ENCODE results near the gene R3HCC1L. TPM values are rescaled to one million over a fixed set of nuclear protein-coding genes. Genes with fewer than 3 reads are reported as not detected.

The R3HCC1L gene
- total and polyA plus RNA-seq, 10 of the 15 experiments (the other 5 are each of a cell fraction or from before 2014, with no cell fraction given), result 11.3 to 20.3 (median 15.3) TPM

GRCh38 chr10:98139431-98139830 lies 5.0 kb downstream of the R3HCC1L start:
- 98% methylated on average over 3 of the region's 3 CpGs for WGBS (ENCODE audit: insufficient coverage, insufficient replicate concordance, low lambda C conversion rate, missing lambda C conversion rate)
- Histone ChIP-seq H3K79me2 (ENCODE audit: control insufficient read depth, insufficient read depth, low read length) (peaks cover 63% of the 10 kb centered on the region), H3K36me3 (ENCODE audit: control insufficient read depth in 2 of 2, insufficient read depth in 2 of 2, low read length in 1 of 2) (no peaks in the 10 kb centered on the region), H4K20me1 (ENCODE audit: control insufficient read depth, insufficient read depth) (peaks cover 6% of the 10 kb centered on the region), H2AFZ (ENCODE audit: control insufficient read depth, low read depth, low read length) (no peak overlapping the region), H3K4me3 (no peak overlapping the region), H3K9me3 (replicated peaks; ENCODE audit: control insufficient read depth, insufficient read depth, low read length) (no peaks in the 10 kb centered on the region), H3K27ac (ENCODE audit: control insufficient read depth, insufficient read depth) (no peak overlapping the region), H3K4me1 (ENCODE audit: control insufficient read depth, insufficient read depth, low read length) (peaks cover 19% of the 10 kb centered on the region; the same call in 1 of the 2 replicates), H3K9ac (ENCODE audit: control insufficient read depth, insufficient read depth, low read length) (no peak overlapping the region), H3K27me3 (replicated peaks in 1 of 2; ENCODE audit: control insufficient read depth in 2 of 2, insufficient read depth in 2 of 2, low read length in 1 of 2) (no peaks in the 10 kb centered on the region), H3K4me2 (ENCODE audit: control insufficient read depth, insufficient read depth) (no peak overlapping the region)
- ChIA-PET RAD21 (ENCODE audit: unreplicated experiment) (interaction anchor here (1.4 kb wide), 2 partner anchors 11 to 30 kb away, joined by 3 to 5 read pairs; no protein-coding TSS in a partner anchor), SMC1A (ENCODE audit: uncharacterized antibody, unreplicated experiment) (interaction anchor here (1.1 to 2.2 kb wide), 4 partner anchors 12 to 28 kb away, joined by 3 to 10 read pairs (median 5); no protein-coding TSS in a partner anchor), POLR2A (interaction anchor here (1.0 kb wide), 1 partner anchor 29 kb away, joined by 3 read pairs; no protein-coding TSS in a partner anchor), CTCF (interaction anchor here (0.8 to 3.2 kb wide), 3 partner anchors 8 to 31 kb away, joined by 3 to 25 read pairs (median 10); no protein-coding TSS in a partner anchor)
- no peak for DNase-seq (ENCODE audit: low read depth, low spot score)
- BruUV-seq (replicated peaks), result no TSS peak
- no peak for FAIRE-seq
- intact Hi-C loops (cut with micrococcal nuclease; ENCODE audit: unreplicated experiment) (no loop called here), in situ Hi-C loops (cut with MboI) (no loop called here)
- TF ChIP-seq HCFC1 (IDR thresholded peaks at IDR 0.05; ENCODE audit: low read length), result no peak
- TF ChIP-seq BHLHE40 (IDR thresholded peaks at IDR 0.05; ENCODE audit: borderline replicate concordance in 1 of 2, low read depth in 2 of 2, low read length in 1 of 2), result no peak
- no peak for TF ChIP-seq GABPA (IDR thresholded peaks at IDR 0.05; ENCODE audit: low read depth)
- no peak for TF ChIP-seq PKNOX1 (IDR thresholded peaks at IDR 0.05)
- TF ChIP-seq ESRRA (IDR thresholded peaks at IDR 0.05; ENCODE audit: low read length), result no peak
- no peak for TF ChIP-seq ZNF384 (IDR thresholded peaks at IDR 0.05; ENCODE audit: borderline replicate concordance, low read depth, low read length)
- TF ChIP-seq, protein P1, sequence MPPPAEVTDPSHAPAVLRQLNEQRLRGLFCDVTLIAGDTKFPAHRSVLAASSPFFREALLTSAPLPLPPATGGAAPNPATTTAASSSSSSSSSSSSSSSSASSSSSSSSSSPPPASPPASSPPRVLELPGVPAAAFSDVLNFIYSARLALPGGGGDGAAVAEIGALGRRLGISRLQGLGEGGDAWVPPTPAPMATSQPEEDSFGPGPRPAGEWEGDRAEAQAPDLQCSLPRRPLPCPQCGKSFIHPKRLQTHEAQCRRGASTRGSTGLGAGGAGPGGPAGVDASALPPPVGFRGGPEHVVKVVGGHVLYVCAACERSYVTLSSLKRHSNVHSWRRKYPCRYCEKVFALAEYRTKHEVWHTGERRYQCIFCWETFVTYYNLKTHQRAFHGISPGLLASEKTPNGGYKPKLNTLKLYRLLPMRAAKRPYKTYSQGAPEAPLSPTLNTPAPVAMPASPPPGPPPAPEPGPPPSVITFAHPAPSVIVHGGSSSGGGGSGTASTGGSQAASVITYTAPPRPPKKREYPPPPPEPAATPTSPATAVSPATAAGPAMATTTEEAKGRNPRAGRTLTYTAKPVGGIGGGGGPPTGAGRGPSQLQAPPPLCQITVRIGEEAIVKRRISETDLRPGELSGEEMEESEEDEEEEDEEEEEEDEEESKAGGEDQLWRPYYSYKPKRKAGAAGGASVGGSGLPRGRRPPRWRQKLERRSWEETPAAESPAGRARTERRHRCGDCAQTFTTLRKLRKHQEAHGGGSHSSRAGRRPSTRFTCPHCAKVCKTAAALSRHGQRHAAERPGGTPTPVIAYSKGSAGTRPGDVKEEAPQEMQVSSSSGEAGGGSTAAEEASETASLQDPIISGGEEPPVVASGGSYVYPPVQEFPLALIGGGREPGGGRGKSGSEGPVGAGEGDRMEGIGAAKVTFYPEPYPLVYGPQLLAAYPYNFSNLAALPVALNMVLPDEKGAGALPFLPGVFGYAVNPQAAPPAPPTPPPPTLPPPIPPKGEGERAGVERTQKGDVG (CRISPR knock-in tag; IDR thresholded peaks at IDR 0.05), result no peak
- TF ChIP-seq CBFB (IDR thresholded peaks at IDR 0.05; ENCODE audit: low read depth), result no peak
- no peak for TF ChIP-seq KAT2A (conservative IDR thresholded peaks at IDR 0.05; ENCODE audit: control insufficient read depth, low read depth, low read length)
- no peak for TF ChIP-seq ASH2L (IDR thresholded peaks at IDR 0.05; ENCODE audit: borderline replicate concordance, low read depth)
- TF ChIP-seq MTA3 (IDR thresholded peaks at IDR 0.05; ENCODE audit: borderline replicate concordance, low read length), result no peak
- no peak for TF ChIP-seq ZZZ3 (IDR thresholded peaks at IDR 0.05; ENCODE audit: control insufficient read depth, insufficient read length, low read depth)
- no peak for TF ChIP-seq EZH2 (IDR thresholded peaks at IDR 0.05; ENCODE audit: borderline replicate concordance, control insufficient read depth, low read depth, low read length)
- no peak for TF ChIP-seq IRF3 (IDR thresholded peaks at IDR 0.05)
- ATAC-seq, result no peak
